Endothelial cell of umbilical vein (primary cell): Measurements from ENCODE around the gene RAB36. TPM values are rescaled to one million over a fixed set of nuclear protein-coding genes. Genes with fewer than 3 reads are reported as not detected.

Experiments
- BruUV-seq: library from RNA; stranded (reverse); fragments of 400-500 nt; replicated peaks from 2 replicates; lab custom pipeline; 2021; lab: Mats Ljungman, UMichigan
- CTCF ChIA-PET: fragments of 300-600, 350-600 bp; sonication (Branson Sonifier 250); formaldehyde crosslinking; loops from one replicate; lab custom pipeline; 2021; ENCODE audit warnings: antibody characterized with exemption, inconsistent platforms; lab: Charles Lee
- POLR2A ChIA-PET: fragments of 300-600, 350-600 bp; sonication (Branson Sonifier 250); formaldehyde crosslinking; loops from one replicate; lab custom pipeline; 2021; ENCODE audit warnings: antibody characterized with exemption, inconsistent platforms; lab: Charles Lee
- DNase-seq: peaks from one replicate; pipeline ENCODE4 v3.0.0-alpha.2; 2011; ENCODE audit warnings: low read depth, low spot score
- FAIRE-seq: peaks from 2 replicates; lab custom pipeline; 2011; peaks lifted over from hg19 to GRCh38; lab: Jason Lieb, UNC
- H2AFZ ChIP-seq: 2 replicates; pipeline ENCODE4 v1.6.0; 2012; ENCODE audit warnings: low read depth, low read length, control low read depth, inconsistent platforms
- H3K27ac ChIP-seq: 2 replicates; pipeline ENCODE4 v1.5.1; 2011; ENCODE audit warnings: low read depth, mild to moderate bottlenecking, control low read depth, low read length, moderate library complexity; ENCODE audit not compliant: insufficient read depth
- H3K27me3 ChIP-seq, 2 experiments: 2 replicates each; pipeline versions ENCODE4 v1.6.0 to v1.6.1; 2011; ENCODE audit warnings: low read length in 2 of 2, mixed read lengths in 1 of 2; ENCODE audit not compliant: control insufficient read depth in 2 of 2, insufficient read depth in 2 of 2
- H3K36me3 ChIP-seq, 2 experiments: 2 replicates in 1 of 2; 3 replicates in 1 of 2; pipeline ENCODE4 v1.5.1; 2011; ENCODE audit warnings: low read length in 2 of 2, mild to moderate bottlenecking in 1 of 2, moderate library complexity in 1 of 2; ENCODE audit not compliant: control insufficient read depth in 2 of 2, insufficient read depth in 2 of 2; ENCODE audit errors: extremely low read depth in 1 of 2
- H3K4me1 ChIP-seq: 3 replicates; pipeline ENCODE4 v1.5.1; 2011; ENCODE audit warnings: mild to moderate bottlenecking, low read length; ENCODE audit not compliant: control insufficient read depth, insufficient read depth; ENCODE audit errors: extremely low read depth
- H3K4me2 ChIP-seq: 2 replicates; pipeline ENCODE4 v1.6.1; 2011; ENCODE audit warnings: low read length, control low read depth, mixed read lengths; ENCODE audit not compliant: insufficient read depth
- H3K4me3 ChIP-seq, 3 experiments: fragments of 200-600 bp in 1 of 3; sonication (generic), shearing (Covaris generic) in 1 of 3; replicated peaks in 1 of 3; 2 replicates each; pipeline ENCODE4 v1.5.1; 2011 to 2016; ENCODE audit warnings: control low read depth in 3 of 3, low read length in 3 of 3, mild to moderate bottlenecking in 2 of 3, inconsistent platforms in 1 of 3, low read depth in 1 of 3, moderate library complexity in 1 of 3; ENCODE audit not compliant: insufficient read depth in 1 of 3
- H3K79me2 ChIP-seq: 2 replicates; pipeline ENCODE4 v1.6.0; 2012; ENCODE audit warnings: low read length, inconsistent platforms; ENCODE audit not compliant: control insufficient read depth, insufficient read depth
- H3K9ac ChIP-seq: replicated peaks from 2 replicates; pipeline ENCODE3; 2011; ENCODE audit warnings: low read length, control low read depth; ENCODE audit not compliant: insufficient read depth; ENCODE audit errors: extremely low read depth
- H3K9me1 ChIP-seq: replicated peaks from 3 replicates; pipeline ENCODE4 v1.6.0; 2011; ENCODE audit warnings: mild to moderate bottlenecking, low read length; ENCODE audit not compliant: control insufficient read depth, insufficient read depth; ENCODE audit errors: extremely low read depth
- H3K9me3 ChIP-seq: replicated peaks from 2 replicates; pipeline ENCODE4 v1.5.1; 2012; ENCODE audit warnings: low read length, inconsistent platforms; ENCODE audit not compliant: control insufficient read depth, insufficient read depth
- H4K20me1 ChIP-seq: replicated peaks from 2 replicates; pipeline ENCODE3; 2011; ENCODE audit warnings: mild to moderate bottlenecking, low read length; ENCODE audit not compliant: control insufficient read depth, insufficient read depth; ENCODE audit errors: extremely low read depth
- CTCF ChIP-seq, 2 donors: IDR thresholded peaks; 1 replicate in 1 of 2; 2 replicates in 1 of 2; pipeline ENCODE4 v1.5.1; 2011; ENCODE audit warnings: low read length in 2 of 2, mild to moderate bottlenecking in 2 of 2, moderate library complexity in 2 of 2, control low read depth in 1 of 2, inconsistent platforms in 1 of 2, low read depth in 1 of 2; ENCODE audit not compliant: insufficient read depth in 1 of 2; ENCODE audit errors: extremely low read depth in 1 of 2
- EZH2 ChIP-seq: IDR thresholded peaks from 2 replicates; pipeline ENCODE4 v1.6.1; 2012; ENCODE audit warnings: borderline replicate concordance, low read depth, mild to moderate bottlenecking, moderate library complexity, low read length, inconsistent platforms; ENCODE audit not compliant: severe bottlenecking
- FOS ChIP-seq: IDR thresholded peaks from 2 replicates; pipeline ENCODE4 v1.6.1; 2011; ENCODE audit warnings: mild to moderate bottlenecking, low read length, moderate library complexity, borderline replicate concordance; ENCODE audit not compliant: insufficient read depth
- GATA2 ChIP-seq: IDR thresholded peaks from 2 replicates; pipeline ENCODE4 v1.7.0; 2011; ENCODE audit warnings: low read depth, mild to moderate bottlenecking, moderate library complexity, mixed read lengths, low read length; ENCODE audit not compliant: insufficient read length, insufficient read depth
- JUN ChIP-seq: IDR thresholded peaks from 2 replicates; pipeline ENCODE4 v1.6.1; 2011; ENCODE audit warnings: borderline replicate concordance, low read depth; ENCODE audit not compliant: insufficient read length, insufficient read depth
- MAX ChIP-seq: IDR thresholded peaks from 2 replicates; pipeline ENCODE4 v1.6.1; 2011; ENCODE audit not compliant: insufficient read depth, insufficient read length
- MYC ChIP-seq: IDR thresholded peaks from one replicate; pipeline ENCODE4 v1.6.1; 2011; ENCODE audit warnings: mild to moderate bottlenecking, low read depth, low read length
- POLR2A ChIP-seq: IDR thresholded peaks from 2 replicates; pipeline ENCODE4 v1.6.1; 2012; ENCODE audit warnings: low read depth, mild to moderate bottlenecking, control low read depth, low read length
- POLR2AphosphoS5 ChIP-seq: IDR thresholded peaks from 2 replicates; pipeline ENCODE4 v1.6.1; 2012; ENCODE audit warnings: low read depth, mild to moderate bottlenecking, control low read depth, low read length, moderate library complexity; ENCODE audit not compliant: insufficient read depth
- dilution Hi-C: fragments of 300-500 bp; cut with MboI; formaldehyde crosslinking; loops from one replicate; pipeline ENCODE4 v1.15.0; 2019; ENCODE audit warnings: low sequenced_read_pairs; ENCODE audit not compliant: extremely low pct_ligation_motif_present
- intact Hi-C: fragments of 100-400 bp; cut with micrococcal nuclease; formaldehyde crosslinking; loops from one replicate; pipeline ENCODE4 v1.10.0; 2022
- polyA plus RNA-seq, 4 experiments: library from polyadenylated mRNA; depleted of rRNA in 3 of 4; stranded (reverse) in 3 of 4; unstranded in 1 of 4; fragments of >200 nt; gene quantifications; 2 replicates each; pipeline versions ENCODE4 v1.2.1 to v1.2.3, GENCODE V29; 2011 to 2012; ENCODE audit warnings: missing spikeins in 1 of 4
- total RNA-seq: library from RNA; stranded (reverse); gene quantifications from 2 replicates; pipeline ENCODE4 v1.2.3, GENCODE V29; 2021

RAB36 gene
- total and polyA plus RNA-seq, 2 donors (not counting 3 experiments of a cell fraction or from before 2014, with no cell fraction given) = 2.7 to 3.1 TPM

GRCh38 chr22:23154461-23154860 is 9.2 kb downstream of the RAB36 start:
- Histone ChIP-seq H3K4me3 (no peak overlapping the region), H3K4me1 (no peaks in the 10 kb centered on the region), H3K27me3 (no peaks in the 10 kb centered on the region), H3K9me1 (no peaks in the 10 kb centered on the region), H2AFZ (no peak overlapping the region), H3K36me3 (no peaks in the 10 kb centered on the region), H3K4me2 (no peak overlapping the region), H4K20me1 (no peaks in the 10 kb centered on the region), H3K9me3 (no peaks in the 10 kb centered on the region), H3K9ac (no peak overlapping the region), H3K79me2 (no peaks in the 10 kb centered on the region), H3K27ac (no peak overlapping the region)
- DNase-seq (no peak), FAIRE-seq (no peak)
- CTCF ChIA-PET = interaction anchor here (0.8 kb wide), 1 partner anchor 23 kb away, joined by 3 read pairs; no protein-coding TSS in a partner anchor
- TF ChIP-seq POLR2A (no peak), MAX (no peak), JUN (no peak), GATA2 (no peak), EZH2 (no peak), MYC (no peak), POLR2AphosphoS5 (no peak), FOS (no peak), CTCF (IDR thresholded peaks at IDR 0.05; ENCODE audit: extremely low read depth in 1 of 2, insufficient read depth in 1 of 2, low read depth in 1 of 2, low read length in 2 of 2) (no peak)
- POLR2A ChIA-PET = interaction anchor here (0.7 kb wide), 1 partner anchor 269 kb away, joined by 6 read pairs; no protein-coding TSS in a partner anchor
- intact Hi-C loops (no loop called here), dilution Hi-C loops (no loop called here)
- no TSS peak for BruUV-seq
